Neuron (in vitro differentiated cells): ENCODE results near the gene PAXIP1.

Experiments
- H2AFZ ChIP-seq: one replicate; pipeline ENCODE4 v1.6.1; 2013; ENCODE audit warnings: low read depth, mild to moderate bottlenecking, inconsistent platforms, low read length, moderate library complexity
- H3K27me3 ChIP-seq: one replicate; pipeline ENCODE4 v1.6.1; 2013; ENCODE audit warnings: low read length; ENCODE audit not compliant: insufficient read depth
- H3K36me3 ChIP-seq: one replicate; pipeline ENCODE4 v1.6.1; 2013; ENCODE audit warnings: low read length; ENCODE audit not compliant: insufficient read depth
- H3K4me1 ChIP-seq: one replicate; pipeline ENCODE4 v1.6.1; 2013; ENCODE audit warnings: low read length; ENCODE audit not compliant: insufficient read depth
- H3K4me3 ChIP-seq: 2 replicates; pipeline ENCODE4 v1.5.1; 2013; ENCODE audit warnings: mild to moderate bottlenecking, low read length, moderate library complexity
- H3K9me3 ChIP-seq: one replicate; pipeline ENCODE4 v1.6.1; 2013; ENCODE audit warnings: low read length

Gene PAXIP1

DNA sequence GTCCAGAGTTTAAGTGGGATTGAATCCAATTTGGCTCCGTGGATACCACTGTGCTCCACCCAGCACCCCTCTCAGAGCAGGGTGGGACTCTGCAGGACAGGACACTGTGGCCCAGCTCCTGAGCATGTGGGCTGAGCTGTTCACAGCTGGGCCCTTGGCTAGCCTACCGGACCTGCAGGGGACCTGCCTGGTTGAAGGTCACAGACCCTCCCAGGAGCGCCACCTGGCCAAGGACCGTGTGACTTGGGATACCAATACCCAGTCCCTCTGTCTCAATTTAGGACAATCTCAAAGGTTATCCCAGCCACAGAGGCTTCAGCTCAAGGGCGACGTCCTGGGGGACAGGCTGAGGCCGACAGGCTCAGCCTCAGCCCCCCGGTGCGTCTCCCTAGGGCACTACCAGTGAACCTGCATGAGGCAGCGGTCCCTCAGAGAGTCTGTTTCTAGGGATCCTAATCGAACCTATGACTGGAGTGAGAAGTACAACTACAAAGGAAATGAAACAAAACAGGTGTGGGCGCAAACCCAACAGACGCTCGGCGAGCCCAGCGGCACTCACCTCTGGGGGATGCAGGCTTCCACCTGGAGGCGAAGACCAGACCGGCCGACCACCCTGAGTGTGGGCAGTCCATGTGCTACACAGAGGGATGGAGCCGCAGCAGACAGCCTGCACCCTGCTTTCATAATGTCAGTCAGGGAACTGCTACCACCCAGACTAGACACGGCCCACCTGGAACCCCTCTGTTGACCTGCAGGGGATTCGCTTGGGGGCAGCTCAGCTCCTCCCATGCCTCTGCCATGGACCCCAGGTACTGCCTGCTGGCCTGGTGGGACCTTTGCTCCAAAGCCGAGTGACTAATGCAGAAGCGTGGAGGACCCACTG, 103.7 kb downstream of the PAXIP1 start:
- Histone ChIP-seq H3K36me3 (no peaks in the 10 kb centered on the region), H3K9me3 (no peaks in the 10 kb centered on the region), H3K27me3 (peaks cover 3% of the 10 kb centered on the region), H3K4me1 (no peaks in the 10 kb centered on the region), H2AFZ (no peak overlapping the region), H3K4me3 (no peak overlapping the region)

DNA sequence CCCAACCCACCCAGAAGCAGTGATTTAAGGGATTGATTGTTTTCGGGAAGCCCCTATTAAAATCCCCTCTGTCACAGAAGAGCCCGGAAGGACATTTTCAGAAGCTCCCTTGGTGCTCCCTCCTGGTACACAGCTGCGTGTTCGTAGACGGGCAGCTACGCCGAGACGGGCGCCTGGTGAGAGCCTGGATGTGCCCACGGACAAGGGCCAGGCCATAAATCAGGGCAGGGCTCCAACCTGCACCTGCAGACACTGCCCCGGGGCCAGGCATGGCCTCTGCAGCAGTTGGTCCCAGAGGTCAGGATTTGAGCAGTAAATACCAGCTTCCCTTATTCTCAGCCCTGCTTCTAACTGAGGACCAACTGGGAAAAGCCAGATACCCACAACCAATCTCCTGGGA, 106.8 kb downstream of the PAXIP1 start:
- Histone ChIP-seq H3K4me1 (no peaks in the 10 kb centered on the region), H3K4me3 (no peak overlapping the region), H3K36me3 (no peaks in the 10 kb centered on the region), H3K27me3 (peaks cover 10% of the 10 kb centered on the region), H3K9me3 (peaks cover 1% of the 10 kb centered on the region), H2AFZ (no peak overlapping the region)
